Testis (tissue), 3 donors: ENCODE measurements around the gene SCARB1. TPM values are rescaled to one million over a fixed set of nuclear protein-coding genes. Genes with fewer than 3 reads are reported as not detected.

Experiments
- DNase-seq: peaks from one replicate; pipeline ENCODE4 v3.0.0-alpha.2; 2019
- H3K27ac ChIP-seq, 2 donors: fragments of 200-600 bp; sonication (generic); one replicate each; pipeline ENCODE4 v1.5.1; 2019
- H3K27me3 ChIP-seq: fragments of 200-600 bp; sonication (generic); one replicate; pipeline ENCODE4 v1.5.1; 2019
- H3K36me3 ChIP-seq: fragments of 200-600 bp; sonication (generic); one replicate; pipeline ENCODE4 v1.5.1; 2017; ENCODE audit warnings: low read depth; ENCODE audit errors: missing control alignments
- H3K4me1 ChIP-seq: fragments of 200-600 bp; sonication (generic); one replicate; pipeline ENCODE4 v1.5.1; 2019
- H3K4me3 ChIP-seq, 2 donors: fragments of 200-600 bp; sonication (generic); one replicate each; pipeline ENCODE4 v1.5.1; 2017 to 2019
- H3K9me3 ChIP-seq: fragments of 200-600 bp; sonication (generic); one replicate; pipeline ENCODE4 v1.5.1; 2017
- POLR2A ChIP-seq: fragments of 450-650 bp; IDR thresholded peaks from one replicate; pipeline ENCODE4 v1.6.1; 2017; ENCODE audit warnings: antibody characterized with exemption, mild to moderate bottlenecking, moderate library complexity
- WGBS, 2 donors: methylation state at CpG; one replicate each; pipeline ENCODE4 v1.1.5; 2018; 5-methylcytosine and 5-hydroxymethylcytosine counted together
- intact Hi-C: fragments of 100-400 bp; cut with DNase I; formaldehyde crosslinking; loops from one replicate; pipeline ENCODE4 v1.15.1; 2023; ENCODE audit warnings: low total_unique reads
- polyA plus RNA-seq: library from polyadenylated mRNA; stranded (reverse); fragments of 350-450 nt; fragmentation: Illumina TruSeq; extraction: RNeasy Lipid Tissue Mini Kit (QIAGEN cat#74804); gene quantifications from one replicate; pipeline ENCODE4 v1.2.3, GENCODE V29; 2014; ENCODE audit warnings: low read depth, low replicate concordance; ENCODE audit not compliant: insufficient read depth
- total RNA-seq, 2 donors: library from RNA; depleted of rRNA; stranded (reverse); fragments of >200 nt; gene quantifications; one replicate each; pipeline ENCODE4 v1.2.3, GENCODE V29; 2016
- TF ChIP-seq, protein P1 (sequence below), 3 experiments: fragments of 450-650 bp in 2 of 3; fragments of 200-600 bp in 1 of 3; sonication (generic) in 1 of 3; IDR thresholded peaks; one replicate each; pipeline ENCODE4 v1.5.1; 2016 to 2019; ENCODE audit warnings: antibody characterized with exemption in 3 of 3, mild to moderate bottlenecking in 2 of 3, moderate library complexity in 1 of 3

Gene SCARB1
- total and polyA plus RNA-seq, 3 donors from 2014 or later = 46.9 to 116 (median 73.6) TPM

DNA sequence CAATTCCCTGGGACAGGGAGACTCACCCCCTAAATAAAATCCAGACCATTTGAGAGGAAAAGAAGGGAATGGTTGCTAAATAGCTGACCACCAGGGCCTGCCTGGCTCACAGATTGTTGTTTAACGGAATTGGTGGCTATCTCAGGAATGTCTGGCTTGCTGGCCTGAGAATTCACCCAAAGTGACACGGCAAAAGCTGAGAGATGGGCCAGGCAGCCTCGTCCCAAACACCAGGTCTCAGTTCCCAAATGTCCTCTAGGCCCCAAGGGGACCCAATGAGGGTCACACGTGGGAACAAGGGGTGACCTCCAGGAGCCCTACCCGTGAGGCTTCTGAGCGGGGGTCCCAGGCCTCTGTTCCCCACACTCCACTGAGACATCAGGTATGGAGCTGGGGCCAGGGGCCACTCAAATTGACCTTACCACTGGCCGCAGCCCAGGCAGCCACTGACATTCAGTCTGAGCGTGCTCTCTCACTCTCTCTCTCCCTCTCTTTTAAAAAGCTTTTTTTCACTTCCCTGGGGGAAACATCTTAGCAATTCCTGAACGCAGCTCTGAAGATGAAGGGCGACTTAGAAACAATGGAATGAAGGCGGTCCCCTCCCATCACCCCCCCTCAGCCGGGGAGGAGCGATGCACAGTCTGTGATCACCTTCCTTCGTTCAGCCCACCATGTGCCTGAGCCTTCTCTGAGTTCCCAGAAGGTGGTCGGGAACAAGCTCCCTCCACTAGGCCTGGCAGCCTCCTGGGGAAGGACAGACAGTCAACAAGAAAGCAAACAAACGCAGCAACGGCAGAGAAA, 131.2 kb downstream of the SCARB1 start:
- H3K9me3 ChIP-seq = no peaks in the 10 kb centered on the region
- H3K27ac ChIP-seq = peak overlapping the region; percentile 43 to 72
- 38 to 58% methylated on average over 15 to 17 of the region's 17 CpGs for WGBS, 2 donors
- no peak for DNase-seq
- peaks cover 30% of the 10 kb centered on the region for H3K4me1 ChIP-seq
- intact Hi-C loops = no loop called here
- no peak overlapping the region for H3K4me3 ChIP-seq
- TF ChIP-seq, protein P1, sequence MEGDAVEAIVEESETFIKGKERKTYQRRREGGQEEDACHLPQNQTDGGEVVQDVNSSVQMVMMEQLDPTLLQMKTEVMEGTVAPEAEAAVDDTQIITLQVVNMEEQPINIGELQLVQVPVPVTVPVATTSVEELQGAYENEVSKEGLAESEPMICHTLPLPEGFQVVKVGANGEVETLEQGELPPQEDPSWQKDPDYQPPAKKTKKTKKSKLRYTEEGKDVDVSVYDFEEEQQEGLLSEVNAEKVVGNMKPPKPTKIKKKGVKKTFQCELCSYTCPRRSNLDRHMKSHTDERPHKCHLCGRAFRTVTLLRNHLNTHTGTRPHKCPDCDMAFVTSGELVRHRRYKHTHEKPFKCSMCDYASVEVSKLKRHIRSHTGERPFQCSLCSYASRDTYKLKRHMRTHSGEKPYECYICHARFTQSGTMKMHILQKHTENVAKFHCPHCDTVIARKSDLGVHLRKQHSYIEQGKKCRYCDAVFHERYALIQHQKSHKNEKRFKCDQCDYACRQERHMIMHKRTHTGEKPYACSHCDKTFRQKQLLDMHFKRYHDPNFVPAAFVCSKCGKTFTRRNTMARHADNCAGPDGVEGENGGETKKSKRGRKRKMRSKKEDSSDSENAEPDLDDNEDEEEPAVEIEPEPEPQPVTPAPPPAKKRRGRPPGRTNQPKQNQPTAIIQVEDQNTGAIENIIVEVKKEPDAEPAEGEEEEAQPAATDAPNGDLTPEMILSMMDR (IDR thresholded peaks at IDR 0.05) = no peak
- no peak for TF ChIP-seq POLR2A
- no peaks in the 10 kb centered on the region for H3K36me3 ChIP-seq
- no peaks in the 10 kb centered on the region for H3K27me3 ChIP-seq

GRCh38 chr12:124731869-124732268, 131.8 kb downstream of the SCARB1 start:
- Histone ChIP-seq H3K27me3 (no peaks in the 10 kb centered on the region), H3K9me3 (no peaks in the 10 kb centered on the region), H3K4me3 (no peak overlapping the region), H3K36me3 (no peaks in the 10 kb centered on the region), H3K4me1 (peaks cover 30% of the 10 kb centered on the region), H3K27ac (peak overlapping the region; percentile 43 to 72)
- no peak for DNase-seq
- intact Hi-C loops = no loop called here
- WGBS, 2 donors = 87 to 88% methylated on average over 2 of the region's 2 CpGs
- TF ChIP-seq, protein P1 (IDR thresholded peaks at IDR 0.05) = no peak
- no peak for TF ChIP-seq POLR2A

DNA sequence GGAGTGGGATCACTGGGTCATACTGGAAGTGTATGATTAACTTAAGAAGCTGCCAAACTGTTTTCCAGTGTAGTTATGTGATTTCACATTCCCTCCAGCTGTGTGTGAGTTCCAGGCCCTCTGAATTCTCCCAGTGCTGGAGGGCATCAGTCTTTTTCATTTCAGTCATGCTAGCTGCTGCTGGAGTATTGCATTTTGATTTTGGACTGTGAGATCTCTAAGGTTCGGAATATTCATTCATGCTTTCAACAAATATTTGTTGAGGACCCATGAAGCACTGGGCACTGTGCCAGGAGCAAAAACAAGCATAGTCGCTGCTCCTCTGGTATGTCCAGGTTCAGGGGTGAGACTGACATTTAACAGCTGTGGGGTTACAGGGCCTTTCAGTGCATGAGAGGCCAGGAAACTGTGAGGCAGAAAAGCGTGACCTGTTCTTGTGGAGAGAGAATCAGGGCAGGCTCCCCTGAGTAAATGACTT, 133.2 kb downstream of the SCARB1 start:
- TF ChIP-seq, protein P1 (IDR thresholded peaks at IDR 0.05) = no peak
- no peak for TF ChIP-seq POLR2A
- peaks cover 28% of the 10 kb centered on the region for H3K4me1 ChIP-seq
- no peak overlapping the region for H3K27ac ChIP-seq
- no peaks in the 10 kb centered on the region for H3K36me3 ChIP-seq
- intact Hi-C loops = no loop called here
- peak; percentile 78 for DNase-seq
- no peak overlapping the region for H3K4me3 ChIP-seq
- H3K9me3 ChIP-seq = no peaks in the 10 kb centered on the region
- H3K27me3 ChIP-seq = no peaks in the 10 kb centered on the region
- WGBS, 2 donors = 38 to 52% methylated on average over 3 of the region's 3 CpGs

DNA sequence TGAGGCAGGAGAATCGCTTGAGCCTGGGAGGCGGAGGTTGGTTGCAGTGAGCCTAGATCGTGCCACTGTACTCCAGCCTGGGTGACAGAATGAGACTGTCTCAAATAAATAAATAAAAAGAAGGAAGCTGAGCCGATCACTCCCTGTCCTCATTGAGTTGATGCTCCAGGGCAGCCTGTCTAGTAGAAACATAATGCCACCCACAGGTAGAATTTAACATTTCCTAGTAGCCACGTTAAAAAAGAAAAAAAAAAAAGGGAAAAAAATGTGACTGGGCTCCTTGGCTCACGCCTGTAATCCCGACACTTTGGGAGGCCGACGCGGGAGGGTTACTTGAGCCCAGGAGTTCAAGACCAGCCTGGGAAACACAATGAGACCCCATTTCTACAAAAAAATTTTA, 135.7 kb downstream of the SCARB1 start:
- DNase-seq = no peak
- intact Hi-C loops = no loop called here
- Histone ChIP-seq H3K27me3 (no peaks in the 10 kb centered on the region), H3K36me3 (no peaks in the 10 kb centered on the region), H3K9me3 (no peaks in the 10 kb centered on the region), H3K27ac (peak overlapping the region in 1 of 2 donors; percentile 34), H3K4me3 (no peak overlapping the region), H3K4me1 (peaks cover 22% of the 10 kb centered on the region)
- 77 to 83% methylated on average over 10 of the region's 10 CpGs for WGBS, 2 donors
- TF ChIP-seq POLR2A = no peak
- TF ChIP-seq, protein P1 (IDR thresholded peaks at IDR 0.05) = no peak
